WTC11 (cell line): ENCODE data around the gene ILDR2.

Source experiments
- ATF1 ChIP-seq: sonication (generic); formaldehyde crosslinking; IDR thresholded peaks from 2 replicates; pipeline ENCODE4 v1.8.1; 2023; ENCODE audit warnings: mild to moderate bottlenecking, moderate library complexity, missing genetic modification reagents
- JUN ChIP-seq: sonication (generic); formaldehyde crosslinking; IDR thresholded peaks from 2 replicates; pipeline ENCODE4 v1.8.0; 2023; ENCODE audit warnings: mild to moderate bottlenecking, missing genetic modification reagents
- SP1 ChIP-seq: sonication (generic); formaldehyde crosslinking; conservative IDR thresholded peaks from 2 replicates; pipeline ENCODE4 v1.8.1; 2022; ENCODE audit warnings: missing genetic modification reagents
- USF1 ChIP-seq: sonication (generic); formaldehyde crosslinking; IDR thresholded peaks from 2 replicates; pipeline ENCODE4 v1.8.0; 2022; ENCODE audit warnings: mild to moderate bottlenecking, missing genetic modification reagents
- ZNF281 ChIP-seq: sonication (generic); formaldehyde crosslinking; IDR thresholded peaks from 2 replicates; pipeline ENCODE4 v1.8.0; 2023; ENCODE audit warnings: mild to moderate bottlenecking, missing genetic modification reagents
- TF ChIP-seq, protein P1 (sequence below): fragments of 200-600 bp; IDR thresholded peaks from 2 replicates; pipeline ENCODE4 v1.8.0; 2022; ENCODE audit warnings: antibody characterized with exemption

DNA sequence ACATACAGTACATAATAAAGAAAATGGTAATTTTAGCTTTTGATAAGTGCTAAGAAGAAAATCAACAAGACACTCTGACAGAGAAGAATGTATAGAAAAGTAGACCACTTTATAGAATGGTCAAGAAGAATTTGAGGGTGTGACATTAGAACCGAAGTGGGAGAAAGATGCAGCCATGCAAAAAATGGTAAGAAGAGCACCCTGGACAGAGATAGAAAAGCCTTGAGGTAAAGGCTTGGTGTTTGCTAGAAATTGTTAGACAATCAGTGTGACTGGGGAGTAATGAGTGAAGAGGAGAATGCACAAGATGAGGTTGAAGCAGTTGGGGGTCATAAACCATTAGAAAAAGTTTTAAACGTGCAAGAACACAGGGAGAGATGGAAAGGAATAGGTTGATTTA lies 37.2 kb upstream of the ILDR2 start:
- TF ChIP-seq SP1 = no peak
- no peak for TF ChIP-seq ATF1 (CRISPR knock-in tag)
- TF ChIP-seq, protein P1, sequence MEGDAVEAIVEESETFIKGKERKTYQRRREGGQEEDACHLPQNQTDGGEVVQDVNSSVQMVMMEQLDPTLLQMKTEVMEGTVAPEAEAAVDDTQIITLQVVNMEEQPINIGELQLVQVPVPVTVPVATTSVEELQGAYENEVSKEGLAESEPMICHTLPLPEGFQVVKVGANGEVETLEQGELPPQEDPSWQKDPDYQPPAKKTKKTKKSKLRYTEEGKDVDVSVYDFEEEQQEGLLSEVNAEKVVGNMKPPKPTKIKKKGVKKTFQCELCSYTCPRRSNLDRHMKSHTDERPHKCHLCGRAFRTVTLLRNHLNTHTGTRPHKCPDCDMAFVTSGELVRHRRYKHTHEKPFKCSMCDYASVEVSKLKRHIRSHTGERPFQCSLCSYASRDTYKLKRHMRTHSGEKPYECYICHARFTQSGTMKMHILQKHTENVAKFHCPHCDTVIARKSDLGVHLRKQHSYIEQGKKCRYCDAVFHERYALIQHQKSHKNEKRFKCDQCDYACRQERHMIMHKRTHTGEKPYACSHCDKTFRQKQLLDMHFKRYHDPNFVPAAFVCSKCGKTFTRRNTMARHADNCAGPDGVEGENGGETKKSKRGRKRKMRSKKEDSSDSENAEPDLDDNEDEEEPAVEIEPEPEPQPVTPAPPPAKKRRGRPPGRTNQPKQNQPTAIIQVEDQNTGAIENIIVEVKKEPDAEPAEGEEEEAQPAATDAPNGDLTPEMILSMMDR = no peak
- TF ChIP-seq JUN (CRISPR knock-in tag) = no peak
- TF ChIP-seq USF1 (CRISPR knock-in tag) = no peak
- TF ChIP-seq ZNF281 (CRISPR knock-in tag) = no peak
